RWPE1 (cell line): ENCODE results near the gene H3-3A.
"Not testable (repeated sequence)": the region's sequence is repeated elsewhere in the genome, so short reads cannot be mapped to it uniquely, and the experiment has no call there.

Experiments used
- CTCF ChIA-PET: fragments of 350-600 bp; sonication (Branson Sonifier 250); formaldehyde crosslinking; extraction: SDS; loops from one replicate; lab custom pipeline; 2021; lab: Yijun Ruan, JAX
- POLR2A ChIA-PET: fragments of 400-600 bp; formaldehyde crosslinking; extraction: SDS; loops from one replicate; lab custom pipeline; 2020; ENCODE audit warnings: antibody characterized with exemption; ENCODE audit not compliant: low non-redundant PET; lab: Yijun Ruan, JAX
- DNase-seq: peaks from one replicate; pipeline ENCODE4 v3.0.0; 2012; ENCODE audit warnings: low spot score
- H3K27ac ChIP-seq: fragments of 450-650 bp; 2 replicates; pipeline ENCODE4 v1.5.1; 2017
- CTCF ChIP-seq: fragments of 450-650 bp; conservative IDR thresholded peaks from 2 replicates; pipeline ENCODE4 v1.5.1; 2017; ENCODE audit warnings: low read depth, mild to moderate bottlenecking

Gene H3-3A

GRCh38 chr1:226083302-226084101, 21.0 kb downstream of the H3-3A start:
- DNase-seq: peak; percentile 98
- peak overlapping the region; percentile 84 for H3K27ac ChIP-seq
- TF ChIP-seq CTCF: no peak
- POLR2A ChIA-PET: interaction anchor here (0.5 to 1.5 kb wide), 8 partner anchors 9 to 44 kb away, joined by 3 to 5 read pairs (median 4); partner anchors contain the start of gene H3-3A
- CTCF ChIA-PET: interaction anchor here (0.6 to 2.0 kb wide), 6 partner anchors 14 to 336 kb away, joined by 3 to 11 read pairs (median 4); no protein-coding TSS in a partner anchor

GRCh38 chr1:226085675-226086285, 23.3 kb downstream of the H3-3A start:
- no peak for TF ChIP-seq CTCF
- ChIA-PET CTCF (no interaction called here), POLR2A (no interaction called here)
- no peak for DNase-seq
- H3K27ac ChIP-seq: no peak overlapping the region

GRCh38 chr1:226086776-226087175, 24.3 kb downstream of the H3-3A start:
- POLR2A ChIA-PET: no interaction called here
- no peak overlapping the region for H3K27ac ChIP-seq
- no peak for DNase-seq
- no peak for TF ChIP-seq CTCF
- CTCF ChIA-PET: interaction anchor here (0.6 kb wide), 1 partner anchor 98 kb away, joined by 4 read pairs; no protein-coding TSS in a partner anchor

- POLR2A ChIA-PET: no interaction called here
- CTCF ChIA-PET: interaction anchor here (0.8 kb wide), 1 partner anchor 26 kb away, joined by 3 read pairs; no protein-coding TSS in a partner anchor
- no peak for DNase-seq
- TF ChIP-seq CTCF: no peak
- H3K27ac ChIP-seq: no peak overlapping the region
Measured at GRCh38 chr1:226091461-226091860, 28.9 kb downstream of the H3-3A start.

GRCh38 chr1:226092048-226092820, 29.7 kb downstream of the H3-3A start:
- not testable (repeated sequence) for H3K27ac ChIP-seq, DNase-seq
- CTCF ChIA-PET: interaction anchor here (1.6 kb wide), 1 partner anchor 27 kb away, joined by 7 read pairs; no protein-coding TSS in a partner anchor
- POLR2A ChIA-PET: interaction anchor here (1.2 kb wide), 1 partner anchor 10 kb away, joined by 3 read pairs; no protein-coding TSS in a partner anchor

GRCh38 chr1:226092965-226093364, 30.4 kb downstream of the H3-3A start:
- TF ChIP-seq CTCF: no peak
- no peak overlapping the region for H3K27ac ChIP-seq
- DNase-seq: no peak
- ChIA-PET POLR2A (interaction anchor here (1.2 kb wide), 1 partner anchor 10 kb away, joined by 3 read pairs; no protein-coding TSS in a partner anchor), CTCF (interaction anchor here (1.6 kb wide), 1 partner anchor 28 kb away, joined by 7 read pairs; no protein-coding TSS in a partner anchor)
